Neural cell (in vitro differentiated cells): Measurements from ENCODE around the gene CCDC30.

Experiments
- CTCF ChIP-seq: fragments of 450-650 bp; IDR thresholded peaks from 2 replicates; pipeline ENCODE4 v1.5.1; 2014; ENCODE audit warnings: antibody characterized with exemption, mild to moderate bottlenecking, moderate library complexity; ENCODE audit not compliant: poor library complexity, severe bottlenecking
- EP300 ChIP-seq: fragments of 450-650 bp; conservative IDR thresholded peaks from 2 replicates; pipeline ENCODE4 v1.6.1; 2014; ENCODE audit warnings: antibody characterized with exemption, mild to moderate bottlenecking, moderate library complexity; ENCODE audit not compliant: poor library complexity, severe bottlenecking
- EZH2 ChIP-seq: fragments of 200-600, 300-800 bp; shearing (Covaris generic), sonication (generic); IDR thresholded peaks from 2 replicates; pipeline ENCODE4 v1.6.1; 2014; ENCODE audit warnings: antibody characterized with exemption, low read length, borderline replicate concordance, mild to moderate bottlenecking; ENCODE audit not compliant: insufficient read depth, poor library complexity, severe bottlenecking
- MXI1 ChIP-seq: fragments of 450-650 bp; conservative IDR thresholded peaks from 2 replicates; pipeline ENCODE4 v1.6.1; 2014; ENCODE audit warnings: antibody characterized with exemption, mild to moderate bottlenecking; ENCODE audit not compliant: poor library complexity, severe bottlenecking
- POLR2AphosphoS5 ChIP-seq: IDR thresholded peaks from 2 replicates; pipeline ENCODE4 v1.6.1; 2012
- RAD21 ChIP-seq: fragments of 450-650 bp; conservative IDR thresholded peaks from 2 replicates; pipeline ENCODE4 v1.6.1; 2014; ENCODE audit warnings: antibody characterized with exemption, mild to moderate bottlenecking, moderate library complexity
- SMC3 ChIP-seq: fragments of 450-650 bp; conservative IDR thresholded peaks from 2 replicates; pipeline ENCODE4 v1.6.1; 2014; ENCODE audit warnings: antibody characterized with exemption, mild to moderate bottlenecking, moderate library complexity; ENCODE audit not compliant: poor library complexity
- TAF1 ChIP-seq: IDR thresholded peaks from 2 replicates; pipeline ENCODE4 v1.6.1; 2012; ENCODE audit warnings: low read depth

- peak; percentile 9 for TF ChIP-seq CTCF
- TF ChIP-seq EZH2, result no peak
- TF ChIP-seq EP300, result peak; percentile 100
- peak; percentile 66 for TF ChIP-seq MXI1
- TF ChIP-seq TAF1, result peak; percentile 43
- peak; percentile 47 for TF ChIP-seq RAD21
- peak; percentile 99 for TF ChIP-seq POLR2AphosphoS5
- TF ChIP-seq SMC3, result peak; percentile 36
Observed at GRCh38 chr1:42422737-42423136, 40.3 kb upstream of the CCDC30 start.
